Measurements from ENCODE around the gene ARID4B. TPM values are rescaled to one million over a fixed set of nuclear protein-coding genes. Genes with fewer than 3 reads are reported as not detected.

The ARID4B gene
- total RNA-seq, 1 donor from 2014 or later: 23.0 TPM

- no peaks in the 10 kb centered on the region for H3K27me3 ChIP-seq (ENCODE audit: control insufficient read depth in 3 of 3, insufficient read depth in 3 of 3, low read length in 3 of 3)
- H3K4me1 ChIP-seq (ENCODE audit: control insufficient read depth in 3 of 3, insufficient read depth in 3 of 3, low read length in 3 of 3): no peaks in the 10 kb centered on the region
- no peak overlapping the region for H3K4me3 ChIP-seq (ENCODE audit: low read length in 3 of 3)
- H3K9me3 ChIP-seq (ENCODE audit: control insufficient read depth in 3 of 3, low read length in 3 of 3): no peaks in the 10 kb centered on the region
- no peak overlapping the region for H3K9ac ChIP-seq (ENCODE audit: low read depth in 1 of 3, low read length in 3 of 3)
- H3K36me3 ChIP-seq (ENCODE audit: control insufficient read depth in 3 of 3, insufficient read depth in 3 of 3, low read length in 3 of 3): peaks cover 4 to 14% (median 10%) of the 10 kb centered on the region in 3 donors
- no peak overlapping the region for H3K27ac ChIP-seq (ENCODE audit: low read depth, low read length)
These were observed 137.5 kb downstream of the ARID4B start for GRCh38 chr1:235190431-235190830.

GRCh38 chr1:235187316-235187715 is 140.7 kb downstream of the ARID4B start:
- Histone ChIP-seq H3K27me3 (ENCODE audit: control insufficient read depth in 3 of 3, insufficient read depth in 3 of 3, low read length in 3 of 3) (no peaks in the 10 kb centered on the region), H3K9me3 (ENCODE audit: control insufficient read depth in 3 of 3, low read length in 3 of 3) (no peaks in the 10 kb centered on the region), H3K4me1 (ENCODE audit: control insufficient read depth in 3 of 3, insufficient read depth in 3 of 3, low read length in 3 of 3) (no peaks in the 10 kb centered on the region), H3K4me3 (ENCODE audit: low read length in 3 of 3) (no peak overlapping the region), H3K36me3 (ENCODE audit: control insufficient read depth in 3 of 3, insufficient read depth in 3 of 3, low read length in 3 of 3) (peaks cover 0 to 6% (median 6%) of the 10 kb centered on the region in 3 donors), H3K27ac (ENCODE audit: low read depth, low read length) (no peak overlapping the region), H3K9ac (ENCODE audit: low read depth in 1 of 3, low read length in 3 of 3) (no peak overlapping the region)

- Histone ChIP-seq H3K36me3 (ENCODE audit: control insufficient read depth in 3 of 3, insufficient read depth in 3 of 3, low read length in 3 of 3) (peaks cover 9 to 21% (median 17%) of the 10 kb centered on the region in 3 donors), H3K4me1 (ENCODE audit: control insufficient read depth in 3 of 3, insufficient read depth in 3 of 3, low read length in 3 of 3) (no peaks in the 10 kb centered on the region), H3K27ac (ENCODE audit: low read depth, low read length) (no peak overlapping the region), H3K9ac (ENCODE audit: low read depth in 1 of 3, low read length in 3 of 3) (no peak overlapping the region), H3K9me3 (ENCODE audit: control insufficient read depth in 3 of 3, low read length in 3 of 3) (no peaks in the 10 kb centered on the region), H3K27me3 (ENCODE audit: control insufficient read depth in 3 of 3, insufficient read depth in 3 of 3, low read length in 3 of 3) (no peaks in the 10 kb centered on the region), H3K4me3 (ENCODE audit: low read length in 3 of 3) (no peak overlapping the region)
These were observed 146.3 kb downstream of the ARID4B start for GRCh38 chr1:235181561-235182245.

GRCh38 chr1:235180916-235181460 is 147.0 kb downstream of the ARID4B start:
- Histone ChIP-seq H3K27ac (ENCODE audit: low read depth, low read length) (no peak overlapping the region), H3K27me3 (ENCODE audit: control insufficient read depth in 3 of 3, insufficient read depth in 3 of 3, low read length in 3 of 3) (no peaks in the 10 kb centered on the region), H3K4me1 (ENCODE audit: control insufficient read depth in 3 of 3, insufficient read depth in 3 of 3, low read length in 3 of 3) (no peaks in the 10 kb centered on the region), H3K4me3 (ENCODE audit: low read length in 3 of 3) (no peak overlapping the region), H3K9me3 (ENCODE audit: control insufficient read depth in 3 of 3, low read length in 3 of 3) (no peaks in the 10 kb centered on the region), H3K36me3 (ENCODE audit: control insufficient read depth in 3 of 3, insufficient read depth in 3 of 3, low read length in 3 of 3) (peaks cover 12 to 24% (median 21%) of the 10 kb centered on the region in 3 donors), H3K9ac (ENCODE audit: low read depth in 1 of 3, low read length in 3 of 3) (no peak overlapping the region)

GRCh38 chr1:235176486-235176885 is 151.5 kb downstream of the ARID4B start:
- no peak overlapping the region for H3K27ac ChIP-seq (ENCODE audit: low read depth, low read length)
- H3K9me3 ChIP-seq (ENCODE audit: control insufficient read depth in 3 of 3, low read length in 3 of 3): no peaks in the 10 kb centered on the region
- peaks cover 14 to 30% (median 24%) of the 10 kb centered on the region in 3 donors for H3K36me3 ChIP-seq (ENCODE audit: control insufficient read depth in 3 of 3, insufficient read depth in 3 of 3, low read length in 3 of 3)
- no peaks in the 10 kb centered on the region for H3K4me1 ChIP-seq (ENCODE audit: control insufficient read depth in 3 of 3, insufficient read depth in 3 of 3, low read length in 3 of 3)
- H3K27me3 ChIP-seq (ENCODE audit: control insufficient read depth in 3 of 3, insufficient read depth in 3 of 3, low read length in 3 of 3): no peaks in the 10 kb centered on the region
- no peak overlapping the region for H3K4me3 ChIP-seq (ENCODE audit: low read length in 3 of 3)
- no peak overlapping the region for H3K9ac ChIP-seq (ENCODE audit: low read depth in 1 of 3, low read length in 3 of 3)

GRCh38 chr1:235169986-235170385 is 158.0 kb downstream of the ARID4B start:
- Histone ChIP-seq H3K27me3 (ENCODE audit: control insufficient read depth in 3 of 3, insufficient read depth in 3 of 3, low read length in 3 of 3) (no peaks in the 10 kb centered on the region), H3K9me3 (ENCODE audit: control insufficient read depth in 3 of 3, low read length in 3 of 3) (no peaks in the 10 kb centered on the region), H3K9ac (ENCODE audit: low read depth in 1 of 3, low read length in 3 of 3) (no peak overlapping the region), H3K36me3 (ENCODE audit: control insufficient read depth in 3 of 3, insufficient read depth in 3 of 3, low read length in 3 of 3) (peaks cover 8 to 16% (median 14%) of the 10 kb centered on the region in 3 donors), H3K4me1 (ENCODE audit: control insufficient read depth in 3 of 3, insufficient read depth in 3 of 3, low read length in 3 of 3) (no peaks in the 10 kb centered on the region), H3K4me3 (ENCODE audit: low read length in 3 of 3) (no peak overlapping the region), H3K27ac (ENCODE audit: low read depth, low read length) (no peak overlapping the region)

GRCh38 chr1:235168375-235168774 is 159.6 kb downstream of the ARID4B start:
- Histone ChIP-seq H3K9me3 (ENCODE audit: control insufficient read depth in 3 of 3, low read length in 3 of 3) (no peaks in the 10 kb centered on the region), H3K27ac (ENCODE audit: low read depth, low read length) (no peak overlapping the region), H3K4me1 (ENCODE audit: control insufficient read depth in 3 of 3, insufficient read depth in 3 of 3, low read length in 3 of 3) (no peaks in the 10 kb centered on the region), H3K9ac (ENCODE audit: low read depth in 1 of 3, low read length in 3 of 3) (no peak overlapping the region), H3K27me3 (ENCODE audit: control insufficient read depth in 3 of 3, insufficient read depth in 3 of 3, low read length in 3 of 3) (no peaks in the 10 kb centered on the region), H3K36me3 (ENCODE audit: control insufficient read depth in 3 of 3, insufficient read depth in 3 of 3, low read length in 3 of 3) (peaks cover 2 to 11% (median 8%) of the 10 kb centered on the region in 3 donors), H3K4me3 (ENCODE audit: low read length in 3 of 3) (no peak overlapping the region)

- peak overlapping the region; percentile 70 for H3K27ac ChIP-seq (ENCODE audit: low read depth, low read length)
- H3K9me3 ChIP-seq (ENCODE audit: control insufficient read depth in 3 of 3, low read length in 3 of 3): no peaks in the 10 kb centered on the region
- peaks cover 9 to 14% (median 12%) of the 10 kb centered on the region in 3 donors for H3K36me3 ChIP-seq (ENCODE audit: control insufficient read depth in 3 of 3, insufficient read depth in 3 of 3, low read length in 3 of 3)
- no peaks in the 10 kb centered on the region for H3K27me3 ChIP-seq (ENCODE audit: control insufficient read depth in 3 of 3, insufficient read depth in 3 of 3, low read length in 3 of 3)
- H3K9ac ChIP-seq (ENCODE audit: low read depth in 1 of 3, low read length in 3 of 3): peak overlapping the region; percentile 79 to 97 (median 93)
- H3K4me3 ChIP-seq (ENCODE audit: low read length in 3 of 3): peak overlapping the region; percentile 75 to 99 (median 98)
- H3K4me1 ChIP-seq (ENCODE audit: control insufficient read depth in 3 of 3, insufficient read depth in 3 of 3, low read length in 3 of 3): peaks cover 8 to 15% (median 10%) of the 10 kb centered on the region in 3 donors
These were observed 166.2 kb downstream of the ARID4B start for GRCh38 chr1:235161685-235162327.

GRCh38 chr1:235160957-235161684 is 166.9 kb downstream of the ARID4B start, which contains the start of gene RBM34:
Gene RBM34 (minus strand): TSS chr1:235161250. CDS start chr1:235161226, 24 bp downstream.
- no peaks in the 10 kb centered on the region for H3K9me3 ChIP-seq (ENCODE audit: control insufficient read depth in 3 of 3, low read length in 3 of 3)
- H3K36me3 ChIP-seq (ENCODE audit: control insufficient read depth in 3 of 3, insufficient read depth in 3 of 3, low read length in 3 of 3): peaks cover 11 to 21% (median 19%) of the 10 kb centered on the region in 3 donors
- peaks cover 8 to 15% (median 10%) of the 10 kb centered on the region in 3 donors for H3K4me1 ChIP-seq (ENCODE audit: control insufficient read depth in 3 of 3, insufficient read depth in 3 of 3, low read length in 3 of 3)
- H3K9ac ChIP-seq (ENCODE audit: low read depth in 1 of 3, low read length in 3 of 3): peak within 1 kb of the TSS; percentile 79 to 97 (median 93)
- peak within 1 kb of the TSS; percentile 75 to 99 (median 98) for H3K4me3 ChIP-seq (ENCODE audit: low read length in 3 of 3)
- peak within 1 kb of the TSS; percentile 70 for H3K27ac ChIP-seq (ENCODE audit: low read depth, low read length)
- no peaks in the 10 kb centered on the region for H3K27me3 ChIP-seq (ENCODE audit: control insufficient read depth in 3 of 3, insufficient read depth in 3 of 3, low read length in 3 of 3)

Data from skeletal muscle tissue (tissue), 4 donors.